GM12864 (cell line): ENCODE results near the gene ARID1B.

Source experiments
- DNase-seq: peaks from one replicate; pipeline ENCODE4 v3.0.0-alpha.2; 2011; ENCODE audit warnings: low read depth
- H3K4me3 ChIP-seq: 2 replicates; pipeline ENCODE4 v1.5.1; 2011; ENCODE audit warnings: mild to moderate bottlenecking, low read depth, low read length, control low read depth
- CTCF ChIP-seq: IDR thresholded peaks from 2 replicates; pipeline ENCODE4 v1.5.1; 2011; ENCODE audit warnings: low read depth, mild to moderate bottlenecking, moderate library complexity, low read length, control low read depth, inconsistent platforms; ENCODE audit errors: missing control alignments

The ARID1B gene

GRCh38 chr6:156826290-156826955 is 49.2 kb downstream of the ARID1B start:
- no peak for TF ChIP-seq CTCF
- no peak for DNase-seq
- no peak overlapping the region for H3K4me3 ChIP-seq

GRCh38 chr6:156827382-156827781 is 50.2 kb downstream of the ARID1B start:
- no peak for TF ChIP-seq CTCF
- no peak overlapping the region for H3K4me3 ChIP-seq
- DNase-seq = no peak

- no peak overlapping the region for H3K4me3 ChIP-seq
- no peak for TF ChIP-seq CTCF
- no peak for DNase-seq
These were observed 51.1 kb downstream of the ARID1B start for GRCh38 chr6:156828280-156828703.

- DNase-seq = no peak
- no peak overlapping the region for H3K4me3 ChIP-seq
- TF ChIP-seq CTCF = no peak
These were observed 52.9 kb downstream of the ARID1B start for GRCh38 chr6:156830126-156830525.

GRCh38 chr6:156832231-156832647 is 55.1 kb downstream of the ARID1B start:
- no peak for DNase-seq
- no peak for TF ChIP-seq CTCF
- no peak overlapping the region for H3K4me3 ChIP-seq

GRCh38 chr6:156832669-156833068 is 55.5 kb downstream of the ARID1B start:
- H3K4me3 ChIP-seq = no peak overlapping the region
- DNase-seq = no peak
- TF ChIP-seq CTCF = no peak

GRCh38 chr6:156833755-156834154 is 56.6 kb downstream of the ARID1B start:
- H3K4me3 ChIP-seq = no peak overlapping the region
- DNase-seq = no peak
- TF ChIP-seq CTCF = no peak
